Liver (tissue), 3 donors: ENCODE measurements around the gene ZNF674.

ENCODE experiments used
- JUND ChIP-seq, 2 donors: IDR thresholded peaks; 2 replicates each; pipeline ENCODE4 v1.6.1; 2016; ENCODE audit warnings: antibody characterized with exemption in 2 of 2
- RAD21 ChIP-seq, 2 donors: IDR thresholded peaks; 2 replicates each; pipeline ENCODE4 v1.6.1; 2016; ENCODE audit warnings: antibody characterized with exemption in 2 of 2, mild to moderate bottlenecking in 2 of 2
- SP1 ChIP-seq: IDR thresholded peaks from 2 replicates; pipeline ENCODE4 v1.6.1; 2018; ENCODE audit warnings: antibody characterized with exemption, mild to moderate bottlenecking
- TF ChIP-seq, protein P1 (sequence below): fragments of 150-350 bp; IDR thresholded peaks from 2 replicates; pipeline ENCODE4 v1.5.1; 2017; ENCODE audit warnings: improper control_type of control experiment, low read depth, low read length; ENCODE audit not compliant: missing input control
- donor health status: healthy.
- donor health status: healthy.

DNA sequence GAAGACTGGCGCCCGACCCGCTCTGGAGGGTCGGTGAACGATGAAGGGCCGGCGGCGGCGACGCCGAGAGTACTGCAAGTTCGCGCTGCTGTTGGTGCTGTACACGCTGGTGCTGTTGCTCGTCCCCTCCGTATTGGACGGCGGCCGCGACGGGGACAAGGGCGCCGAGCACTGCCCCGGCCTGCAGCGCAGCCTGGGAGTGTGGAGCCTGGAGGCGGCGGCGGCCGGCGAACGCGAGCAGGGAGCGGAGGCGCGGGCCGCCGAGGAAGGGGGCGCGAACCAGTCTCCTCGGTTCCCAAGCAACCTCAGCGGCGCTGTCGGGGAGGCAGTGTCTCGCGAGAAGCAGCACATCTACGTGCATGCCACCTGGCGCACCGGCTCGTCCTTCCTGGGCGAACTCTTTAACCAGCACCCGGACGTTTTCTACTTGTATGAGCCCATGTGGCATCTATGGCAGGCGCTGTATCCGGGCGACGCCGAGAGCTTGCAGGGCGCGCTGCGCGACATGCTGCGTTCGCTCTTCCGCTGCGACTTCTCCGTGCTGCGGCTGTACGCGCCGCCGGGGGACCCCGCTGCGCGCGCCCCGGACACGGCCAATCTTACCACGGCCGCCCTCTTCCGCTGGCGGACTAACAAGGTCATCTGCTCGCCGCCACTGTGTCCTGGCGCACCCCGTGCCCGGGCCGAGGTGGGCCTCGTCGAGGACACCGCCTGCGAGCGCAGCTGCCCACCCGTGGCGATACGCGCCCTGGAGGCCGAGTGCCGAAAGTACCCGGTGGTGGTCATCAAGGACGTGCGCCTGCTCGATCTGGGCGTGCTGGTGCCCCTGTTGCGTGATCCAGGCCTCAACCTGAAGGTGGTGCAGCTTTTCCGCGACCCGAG, 28.9 kb upstream of the ZNF674 start:
- TF ChIP-seq RAD21 (IDR thresholded peaks at IDR 0.05) (no peak), JUND (IDR thresholded peaks at IDR 0.05) (no peak), SP1 (no peak)
- TF ChIP-seq, protein P1, sequence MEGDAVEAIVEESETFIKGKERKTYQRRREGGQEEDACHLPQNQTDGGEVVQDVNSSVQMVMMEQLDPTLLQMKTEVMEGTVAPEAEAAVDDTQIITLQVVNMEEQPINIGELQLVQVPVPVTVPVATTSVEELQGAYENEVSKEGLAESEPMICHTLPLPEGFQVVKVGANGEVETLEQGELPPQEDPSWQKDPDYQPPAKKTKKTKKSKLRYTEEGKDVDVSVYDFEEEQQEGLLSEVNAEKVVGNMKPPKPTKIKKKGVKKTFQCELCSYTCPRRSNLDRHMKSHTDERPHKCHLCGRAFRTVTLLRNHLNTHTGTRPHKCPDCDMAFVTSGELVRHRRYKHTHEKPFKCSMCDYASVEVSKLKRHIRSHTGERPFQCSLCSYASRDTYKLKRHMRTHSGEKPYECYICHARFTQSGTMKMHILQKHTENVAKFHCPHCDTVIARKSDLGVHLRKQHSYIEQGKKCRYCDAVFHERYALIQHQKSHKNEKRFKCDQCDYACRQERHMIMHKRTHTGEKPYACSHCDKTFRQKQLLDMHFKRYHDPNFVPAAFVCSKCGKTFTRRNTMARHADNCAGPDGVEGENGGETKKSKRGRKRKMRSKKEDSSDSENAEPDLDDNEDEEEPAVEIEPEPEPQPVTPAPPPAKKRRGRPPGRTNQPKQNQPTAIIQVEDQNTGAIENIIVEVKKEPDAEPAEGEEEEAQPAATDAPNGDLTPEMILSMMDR, result no peak
